Measurements from ENCODE around the gene PPP1R3G. TPM values are rescaled to one million over a fixed set of nuclear protein-coding genes. Genes with fewer than 3 reads are reported as not detected.

Gene PPP1R3G
- total RNA-seq, 1 donor from 2014 or later, result 0.05 TPM

GRCh38 chr6:5091210-5092069, 6.3 kb downstream of the PPP1R3G start:
- Mint-ChIP-seq H3K4me1 (peaks cover under 1% of the 10 kb centered on the region), H3K27me3 (peaks cover 45% of the 10 kb centered on the region), H3K4me3 (no peak overlapping the region), H3K9me3 (no peaks in the 10 kb centered on the region), H3K36me3 (ENCODE audit: low read depth) (no peaks in the 10 kb centered on the region), H3K27ac (no peak overlapping the region)
- no peak for DNase-seq
- intact Hi-C loops (cut with micrococcal nuclease), result no loop called here

- DNase-seq, result no peak
- H3K36me3 Mint-ChIP-seq (ENCODE audit: low read depth), result no peaks in the 10 kb centered on the region
- no peak overlapping the region for H3K27ac Mint-ChIP-seq
- intact Hi-C loops (cut with micrococcal nuclease), result no loop called here
- H3K4me3 Mint-ChIP-seq, result no peak overlapping the region
- H3K4me1 Mint-ChIP-seq, result no peaks in the 10 kb centered on the region
- H3K27me3 Mint-ChIP-seq, result peaks cover 32% of the 10 kb centered on the region
- H3K9me3 Mint-ChIP-seq, result no peaks in the 10 kb centered on the region
These were observed 8.3 kb downstream of the PPP1R3G start for GRCh38 chr6:5093231-5094015.

- Mint-ChIP-seq H3K4me1 (no peaks in the 10 kb centered on the region), H3K27ac (no peak overlapping the region), H3K4me3 (no peak overlapping the region), H3K36me3 (ENCODE audit: low read depth) (no peaks in the 10 kb centered on the region), H3K9me3 (no peaks in the 10 kb centered on the region), H3K27me3 (peaks cover 29% of the 10 kb centered on the region)
- intact Hi-C loops (cut with micrococcal nuclease), result no loop called here
- DNase-seq, result no peak
These were observed 9.2 kb downstream of the PPP1R3G start for GRCh38 chr6:5094327-5094726.

- H3K27me3 Mint-ChIP-seq, result peaks cover 23% of the 10 kb centered on the region
- H3K27ac Mint-ChIP-seq, result no peak overlapping the region
- no peaks in the 10 kb centered on the region for H3K9me3 Mint-ChIP-seq
- H3K4me3 Mint-ChIP-seq, result no peak overlapping the region
- H3K36me3 Mint-ChIP-seq (ENCODE audit: low read depth), result no peaks in the 10 kb centered on the region
- DNase-seq, result no peak
- intact Hi-C loops (cut with micrococcal nuclease), result no loop called here
- no peaks in the 10 kb centered on the region for H3K4me1 Mint-ChIP-seq
These were observed 10.1 kb downstream of the PPP1R3G start for GRCh38 chr6:5095236-5095635.

GRCh38 chr6:5096482-5096881, 11.3 kb downstream of the PPP1R3G start:
- DNase-seq, result no peak
- Mint-ChIP-seq H3K36me3 (ENCODE audit: low read depth) (no peaks in the 10 kb centered on the region), H3K4me1 (no peaks in the 10 kb centered on the region), H3K27me3 (peaks cover 12% of the 10 kb centered on the region), H3K4me3 (no peak overlapping the region), H3K9me3 (no peaks in the 10 kb centered on the region), H3K27ac (no peak overlapping the region)
- intact Hi-C loops (cut with micrococcal nuclease), result no loop called here

- Mint-ChIP-seq H3K36me3 (ENCODE audit: low read depth) (no peaks in the 10 kb centered on the region), H3K4me3 (no peak overlapping the region), H3K9me3 (no peaks in the 10 kb centered on the region), H3K27me3 (no peaks in the 10 kb centered on the region), H3K27ac (no peak overlapping the region), H3K4me1 (peaks cover 2% of the 10 kb centered on the region)
- DNase-seq, result no peak
- intact Hi-C loops (cut with micrococcal nuclease), result no loop called here
These were observed 13.5 kb downstream of the PPP1R3G start for GRCh38 chr6:5098501-5099270.

GRCh38 chr6:5099537-5099936, 14.4 kb downstream of the PPP1R3G start:
- intact Hi-C loops (cut with micrococcal nuclease), result no loop called here
- H3K4me3 Mint-ChIP-seq, result no peak overlapping the region
- DNase-seq, result no peak
- no peak overlapping the region for H3K27ac Mint-ChIP-seq
- no peaks in the 10 kb centered on the region for H3K36me3 Mint-ChIP-seq (ENCODE audit: low read depth)
- H3K4me1 Mint-ChIP-seq, result peaks cover 2% of the 10 kb centered on the region
- no peaks in the 10 kb centered on the region for H3K9me3 Mint-ChIP-seq
- no peaks in the 10 kb centered on the region for H3K27me3 Mint-ChIP-seq

GRCh38 chr6:5100806-5101205, 15.7 kb downstream of the PPP1R3G start:
- peaks cover 2% of the 10 kb centered on the region for H3K4me1 Mint-ChIP-seq
- H3K4me3 Mint-ChIP-seq, result no peak overlapping the region
- no peaks in the 10 kb centered on the region for H3K27me3 Mint-ChIP-seq
- no peak overlapping the region for H3K27ac Mint-ChIP-seq
- no peaks in the 10 kb centered on the region for H3K36me3 Mint-ChIP-seq (ENCODE audit: low read depth)
- no peak for DNase-seq
- intact Hi-C loops (cut with micrococcal nuclease), result no loop called here
- H3K9me3 Mint-ChIP-seq, result no peaks in the 10 kb centered on the region

GRCh38 chr6:5102267-5102970, 17.3 kb downstream of the PPP1R3G start:
- Mint-ChIP-seq H3K27ac (no peak overlapping the region), H3K9me3 (no peaks in the 10 kb centered on the region), H3K4me3 (no peak overlapping the region), H3K4me1 (peaks cover 2% of the 10 kb centered on the region), H3K27me3 (no peaks in the 10 kb centered on the region), H3K36me3 (ENCODE audit: low read depth) (no peaks in the 10 kb centered on the region)
- intact Hi-C loops (cut with micrococcal nuclease), result no loop called here
- no peak for DNase-seq

- Mint-ChIP-seq H3K4me1 (peaks cover 2% of the 10 kb centered on the region), H3K36me3 (ENCODE audit: low read depth) (no peaks in the 10 kb centered on the region), H3K27ac (no peak overlapping the region), H3K27me3 (no peaks in the 10 kb centered on the region), H3K9me3 (no peaks in the 10 kb centered on the region), H3K4me3 (no peak overlapping the region)
- intact Hi-C loops (cut with micrococcal nuclease), result no loop called here
- no peak for DNase-seq
These were observed 18.1 kb downstream of the PPP1R3G start for GRCh38 chr6:5103250-5103649.

- H3K36me3 Mint-ChIP-seq (ENCODE audit: low read depth), result no peaks in the 10 kb centered on the region
- no peak for DNase-seq
- H3K4me1 Mint-ChIP-seq, result peaks cover 2% of the 10 kb centered on the region
- H3K27me3 Mint-ChIP-seq, result no peaks in the 10 kb centered on the region
- no peak overlapping the region for H3K27ac Mint-ChIP-seq
- intact Hi-C loops (cut with micrococcal nuclease), result no loop called here
- H3K4me3 Mint-ChIP-seq, result no peak overlapping the region
- H3K9me3 Mint-ChIP-seq, result no peaks in the 10 kb centered on the region
These were observed 19.5 kb downstream of the PPP1R3G start for GRCh38 chr6:5104667-5105066.

- no peaks in the 10 kb centered on the region for H3K36me3 Mint-ChIP-seq (ENCODE audit: low read depth)
- no peaks in the 10 kb centered on the region for H3K27me3 Mint-ChIP-seq
- no peak overlapping the region for H3K4me3 Mint-ChIP-seq
- intact Hi-C loops (cut with micrococcal nuclease), result no loop called here
- H3K4me1 Mint-ChIP-seq, result peaks cover 2% of the 10 kb centered on the region
- DNase-seq, result no peak
- H3K9me3 Mint-ChIP-seq, result no peaks in the 10 kb centered on the region
- H3K27ac Mint-ChIP-seq, result no peak overlapping the region
These were observed 20.0 kb downstream of the PPP1R3G start for GRCh38 chr6:5105146-5105545.

GRCh38 chr6:5107341-5107740, 22.2 kb downstream of the PPP1R3G start:
- intact Hi-C loops (cut with micrococcal nuclease), result no loop called here

More at GRCh38 chr6:5107341-5107740, 22.2 kb downstream of the PPP1R3G start:
- Mint-ChIP-seq H3K27ac (no peak overlapping the region), H3K36me3 (ENCODE audit: low read depth) (no peaks in the 10 kb centered on the region), H3K4me3 (no peak overlapping the region), H3K27me3 (no peaks in the 10 kb centered on the region), H3K9me3 (no peaks in the 10 kb centered on the region), H3K4me1 (peaks cover 2% of the 10 kb centered on the region)
- DNase-seq, result no peak
